A549 treated with AZD9567 at 1 μM for 4 hours (cell line): ENCODE results near the gene SLC25A36. TPM values are rescaled to one million over a fixed set of nuclear protein-coding genes. Genes with fewer than 3 reads are reported as not detected.

Experiments
- total RNA-seq: library from RNA; stranded (reverse); fragments of 200-300 nt; extraction: Qiagen RNA extraction; gene quantifications from 5 replicates; pipeline ENCODE4 v1.2.3, GENCODE V29; 2022; ENCODE audit not compliant: insufficient read depth

SLC25A36 gene, protein sequence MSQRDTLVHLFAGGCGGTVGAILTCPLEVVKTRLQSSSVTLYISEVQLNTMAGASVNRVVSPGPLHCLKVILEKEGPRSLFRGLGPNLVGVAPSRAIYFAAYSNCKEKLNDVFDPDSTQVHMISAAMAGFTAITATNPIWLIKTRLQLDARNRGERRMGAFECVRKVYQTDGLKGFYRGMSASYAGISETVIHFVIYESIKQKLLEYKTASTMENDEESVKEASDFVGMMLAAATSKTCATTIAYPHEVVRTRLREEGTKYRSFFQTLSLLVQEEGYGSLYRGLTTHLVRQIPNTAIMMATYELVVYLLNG
- total RNA-seq = 16.7 to 25.7 TPM (median 22.6 TPM) in 5 replicates

DNA sequence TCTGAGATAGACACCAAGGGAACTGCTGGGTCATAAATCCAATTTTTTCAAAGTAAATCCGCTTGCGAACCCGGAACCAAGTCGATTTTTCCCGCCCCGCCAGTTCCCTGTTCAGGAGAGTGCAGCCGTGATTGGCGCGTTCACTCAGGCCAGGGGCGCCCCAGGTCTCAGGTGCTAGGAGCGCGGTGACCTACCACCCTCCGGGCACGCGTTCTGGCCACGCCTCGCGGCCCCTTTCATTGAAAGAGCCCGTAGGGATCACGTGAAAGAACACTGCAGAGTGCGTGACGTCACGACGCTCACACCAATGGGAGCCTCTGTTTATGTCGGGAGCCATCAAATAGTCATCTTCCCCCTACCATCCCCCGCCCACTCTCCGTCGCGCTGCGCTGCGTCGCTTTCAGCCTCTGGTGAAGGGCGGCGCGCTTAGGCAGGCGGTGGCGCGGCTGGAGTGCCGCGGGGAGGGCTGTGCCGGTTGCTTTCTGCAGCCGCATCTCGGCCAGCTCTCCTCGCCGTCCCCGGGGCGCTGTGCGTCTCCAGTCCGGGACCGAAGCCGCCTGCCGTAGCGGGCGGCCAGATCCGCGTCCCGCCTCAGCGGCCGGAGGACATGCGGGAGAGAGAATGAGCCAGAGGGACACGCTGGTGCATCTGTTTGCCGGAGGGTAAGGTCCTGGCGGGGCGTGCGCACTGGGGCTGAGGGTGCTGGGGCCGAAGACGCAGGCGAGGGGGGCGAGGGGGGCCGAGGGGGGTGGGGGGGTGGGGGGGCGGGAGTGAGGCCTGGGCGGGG is at the start of gene SLC25A36:
Gene SLC25A36 (plus strand): TSS at position 403 of the 787 bp plus-strand sequence. CDS start 219 bp downstream, at position 622.

Other genes with a start within 250 kb of the SLC25A36 start
- 0.15 to 0.31 TPM (median 0.23 TPM) in 4 of 5 replicates, not detected in the other for gene SPSB4, start 109.5 kb downstream of the SLC25A36 start, total RNA-seq